HG03103 (cell line): ENCODE data around the gene FBXO48.

Source experiments
- ATAC-seq: cut with Tn5 transposase; IDR thresholded peaks from one replicate; pipeline ENCODE4 v1.9.1; 2021; ENCODE audit warnings: low read depth; ENCODE audit not compliant: unreplicated experiment

FBXO48 gene

DNA sequence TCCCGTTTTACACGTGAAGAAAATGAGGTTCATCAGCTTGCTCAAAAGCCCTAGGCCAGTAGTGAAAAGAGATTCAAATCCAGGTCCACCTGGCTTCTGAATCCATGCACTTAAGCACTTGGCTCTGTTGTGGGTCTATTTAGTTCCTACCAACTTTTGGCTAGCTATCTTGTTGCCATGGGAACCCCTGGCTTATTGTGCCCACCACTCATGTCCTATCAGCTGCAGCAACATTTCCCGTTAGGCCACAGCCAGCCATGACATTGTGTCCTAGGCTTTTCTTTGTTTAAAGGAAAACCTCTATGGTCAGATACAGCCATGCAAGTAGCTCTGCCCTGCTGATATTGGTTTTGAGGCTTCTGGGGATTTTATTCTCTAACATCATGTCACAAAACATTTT, 52.2 kb downstream of the FBXO48 start:
- ATAC-seq = no peak

- no peak for ATAC-seq
Observed at GRCh38 chr2:68414452-68414851, 52.6 kb downstream of the FBXO48 start.

- no peak for ATAC-seq
Observed at GRCh38 chr2:68413466-68413865, 53.6 kb downstream of the FBXO48 start.

- peak; percentile 32 for ATAC-seq
Observed at GRCh38 chr2:68412127-68412819, 54.8 kb downstream of the FBXO48 start.

DNA sequence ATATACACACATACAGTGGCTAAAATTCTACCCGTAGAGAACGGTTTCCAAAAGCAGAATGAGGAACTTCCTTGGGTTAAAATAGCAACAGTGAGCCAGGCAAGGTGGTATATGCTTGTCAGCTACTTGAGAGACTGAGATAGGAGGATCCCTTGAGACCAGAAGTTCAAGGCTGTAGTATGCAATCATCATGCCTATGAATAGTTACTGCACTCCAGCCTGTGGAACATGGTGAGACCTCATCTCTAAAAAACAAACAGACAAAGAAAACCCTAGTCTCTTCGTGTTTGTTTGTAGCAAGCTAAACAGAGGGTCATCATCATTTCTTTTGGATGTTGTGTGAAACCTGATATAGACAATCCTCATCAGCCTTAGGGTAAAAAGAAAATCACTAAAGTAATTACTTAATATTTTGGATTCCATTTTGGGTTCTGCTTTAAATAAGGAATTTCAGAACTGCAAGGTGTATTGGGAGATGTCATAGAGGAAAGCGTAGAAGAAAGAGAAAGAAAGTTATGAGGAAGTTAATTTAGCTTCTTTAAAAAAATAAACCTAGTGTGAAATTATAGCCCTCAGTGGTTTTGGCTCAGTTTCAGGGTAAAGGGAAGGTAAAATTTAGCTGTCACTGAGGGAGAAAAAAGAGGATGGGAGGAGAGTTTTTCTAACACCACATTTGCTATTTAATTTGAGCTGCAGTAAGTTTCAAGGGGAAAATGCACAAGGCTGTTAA, 55.5 kb downstream of the FBXO48 start:
- ATAC-seq = peak; percentile 93
